GM23338 (cell line): ENCODE results near the gene PLEKHG2.
"Not testable (repeated sequence)": the region's sequence is repeated elsewhere in the genome, so short reads cannot be mapped to it uniquely, and the experiment has no call there.

Experiments used
- CREB1 ChIP-seq: fragments of 250-450 bp; sonication (Bioruptor Pico); IDR thresholded peaks from 2 replicates; pipeline ENCODE4 v1.5.0; 2020; ENCODE audit warnings: low read depth, mild to moderate bottlenecking, moderate library complexity
- EZH2 ChIP-seq: fragments of 200-600 bp; sonication (generic); IDR thresholded peaks from one replicate; pipeline ENCODE4 v1.8.0; 2017; ENCODE audit warnings: antibody characterized with exemption, mild to moderate bottlenecking, low read depth; ENCODE audit not compliant: unreplicated experiment
- EZH2phosphoT487 ChIP-seq: fragments of 200-600 bp; sonication (generic); IDR thresholded peaks from one replicate; pipeline ENCODE4 v1.8.1; 2018; ENCODE audit warnings: antibody characterized with exemption; ENCODE audit not compliant: unreplicated experiment
- NANOG ChIP-seq: IDR thresholded peaks from 2 replicates; pipeline ENCODE4 v1.6.1; 2016; ENCODE audit warnings: antibody characterized with exemption, borderline replicate concordance
- POLR2AphosphoS5 ChIP-seq: IDR thresholded peaks from 2 replicates; pipeline ENCODE4 v1.6.1; 2016; ENCODE audit warnings: antibody characterized with exemption, low read depth
- STAT1 ChIP-seq: IDR thresholded peaks from one replicate; pipeline ENCODE4 v1.6.1; 2016; ENCODE audit warnings: antibody characterized with exemption; ENCODE audit not compliant: unreplicated experiment
- TF ChIP-seq, protein P1 (sequence below), 2 experiments: fragments of 200-600 bp in 1 of 2; sonication (generic) in 1 of 2; conservative IDR thresholded peaks; 2 replicates each; pipeline versions ENCODE4 v1.5.1 to v1.6.1; 2016 to 2017; ENCODE audit warnings: antibody characterized with exemption in 2 of 2, low read depth in 2 of 2, mild to moderate bottlenecking in 2 of 2, moderate library complexity in 1 of 2
- TF ChIP-seq, protein P2 (sequence below): IDR thresholded peaks from one replicate; pipeline ENCODE4 v1.6.1; 2018; ENCODE audit warnings: antibody characterized with exemption; ENCODE audit not compliant: unreplicated experiment

DNA sequence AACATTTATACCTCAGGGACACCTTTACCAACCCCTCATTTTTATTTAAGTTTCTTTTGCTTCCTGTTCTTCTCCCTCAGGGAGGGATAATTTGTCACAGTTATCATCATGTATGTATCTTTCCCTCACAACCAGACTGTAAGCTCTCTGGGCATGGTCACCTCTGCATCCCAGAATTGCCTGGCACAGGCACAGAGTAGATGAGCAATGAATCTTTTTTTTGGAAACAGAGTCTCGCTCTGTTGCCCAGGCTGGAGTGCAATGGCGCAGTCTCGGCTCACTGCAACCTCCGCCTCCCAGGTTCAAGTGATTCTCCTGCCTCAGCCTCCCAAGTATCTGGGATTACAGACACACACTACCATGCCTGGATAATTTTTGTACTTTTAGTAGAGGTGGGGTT, 33.1 kb upstream of the PLEKHG2 start:
- TF ChIP-seq, protein P1, sequence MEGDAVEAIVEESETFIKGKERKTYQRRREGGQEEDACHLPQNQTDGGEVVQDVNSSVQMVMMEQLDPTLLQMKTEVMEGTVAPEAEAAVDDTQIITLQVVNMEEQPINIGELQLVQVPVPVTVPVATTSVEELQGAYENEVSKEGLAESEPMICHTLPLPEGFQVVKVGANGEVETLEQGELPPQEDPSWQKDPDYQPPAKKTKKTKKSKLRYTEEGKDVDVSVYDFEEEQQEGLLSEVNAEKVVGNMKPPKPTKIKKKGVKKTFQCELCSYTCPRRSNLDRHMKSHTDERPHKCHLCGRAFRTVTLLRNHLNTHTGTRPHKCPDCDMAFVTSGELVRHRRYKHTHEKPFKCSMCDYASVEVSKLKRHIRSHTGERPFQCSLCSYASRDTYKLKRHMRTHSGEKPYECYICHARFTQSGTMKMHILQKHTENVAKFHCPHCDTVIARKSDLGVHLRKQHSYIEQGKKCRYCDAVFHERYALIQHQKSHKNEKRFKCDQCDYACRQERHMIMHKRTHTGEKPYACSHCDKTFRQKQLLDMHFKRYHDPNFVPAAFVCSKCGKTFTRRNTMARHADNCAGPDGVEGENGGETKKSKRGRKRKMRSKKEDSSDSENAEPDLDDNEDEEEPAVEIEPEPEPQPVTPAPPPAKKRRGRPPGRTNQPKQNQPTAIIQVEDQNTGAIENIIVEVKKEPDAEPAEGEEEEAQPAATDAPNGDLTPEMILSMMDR (conservative IDR thresholded peaks at IDR 0.05; ENCODE audit: low read depth in 2 of 2), result not testable (repeated sequence)
- not testable (repeated sequence) for TF ChIP-seq CREB1 (CRISPR knock-in tag); EZH2phosphoT487; EZH2; STAT1; POLR2AphosphoS5; NANOG
- TF ChIP-seq, protein P2, sequence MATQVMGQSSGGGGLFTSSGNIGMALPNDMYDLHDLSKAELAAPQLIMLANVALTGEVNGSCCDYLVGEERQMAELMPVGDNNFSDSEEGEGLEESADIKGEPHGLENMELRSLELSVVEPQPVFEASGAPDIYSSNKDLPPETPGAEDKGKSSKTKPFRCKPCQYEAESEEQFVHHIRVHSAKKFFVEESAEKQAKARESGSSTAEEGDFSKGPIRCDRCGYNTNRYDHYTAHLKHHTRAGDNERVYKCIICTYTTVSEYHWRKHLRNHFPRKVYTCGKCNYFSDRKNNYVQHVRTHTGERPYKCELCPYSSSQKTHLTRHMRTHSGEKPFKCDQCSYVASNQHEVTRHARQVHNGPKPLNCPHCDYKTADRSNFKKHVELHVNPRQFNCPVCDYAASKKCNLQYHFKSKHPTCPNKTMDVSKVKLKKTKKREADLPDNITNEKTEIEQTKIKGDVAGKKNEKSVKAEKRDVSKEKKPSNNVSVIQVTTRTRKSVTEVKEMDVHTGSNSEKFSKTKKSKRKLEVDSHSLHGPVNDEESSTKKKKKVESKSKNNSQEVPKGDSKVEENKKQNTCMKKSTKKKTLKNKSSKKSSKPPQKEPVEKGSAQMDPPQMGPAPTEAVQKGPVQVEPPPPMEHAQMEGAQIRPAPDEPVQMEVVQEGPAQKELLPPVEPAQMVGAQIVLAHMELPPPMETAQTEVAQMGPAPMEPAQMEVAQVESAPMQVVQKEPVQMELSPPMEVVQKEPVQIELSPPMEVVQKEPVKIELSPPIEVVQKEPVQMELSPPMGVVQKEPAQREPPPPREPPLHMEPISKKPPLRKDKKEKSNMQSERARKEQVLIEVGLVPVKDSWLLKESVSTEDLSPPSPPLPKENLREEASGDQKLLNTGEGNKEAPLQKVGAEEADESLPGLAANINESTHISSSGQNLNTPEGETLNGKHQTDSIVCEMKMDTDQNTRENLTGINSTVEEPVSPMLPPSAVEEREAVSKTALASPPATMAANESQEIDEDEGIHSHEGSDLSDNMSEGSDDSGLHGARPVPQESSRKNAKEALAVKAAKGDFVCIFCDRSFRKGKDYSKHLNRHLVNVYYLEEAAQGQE, result not testable (repeated sequence)
